PC-9 (cell line): ENCODE data around the gene TMEM135. TPM values are rescaled to one million over a fixed set of nuclear protein-coding genes. Genes with fewer than 3 reads are reported as not detected.

Source experiments
- BruUV-seq: library from RNA; stranded (reverse); fragments of 400-500 nt; replicated peaks from 2 replicates; lab custom pipeline; 2021; lab: Mats Ljungman, UMichigan
- CTCF ChIA-PET: fragments of 300-600 bp; sonication (Branson Sonifier 250); formaldehyde crosslinking; loops from one replicate; lab custom pipeline; 2022; ENCODE audit warnings: antibody characterized with exemption; lab: Charles Lee
- POLR2A ChIA-PET: fragments of 300-600 bp; sonication (Branson Sonifier 250); formaldehyde crosslinking; loops from one replicate; lab custom pipeline; 2022; ENCODE audit warnings: antibody characterized with exemption; ENCODE audit not compliant: unreplicated experiment; lab: Charles Lee
- DNase-seq, 2 experiments: peaks; one replicate each; pipeline versions ENCODE4 v3.0.0 to v3.0.0-alpha.2; 2015 to 2022; ENCODE audit warnings: mixed read lengths in 1 of 2
- H2AFZ ChIP-seq: fragments of 200-600 bp; sonication (generic); 2 replicates; pipeline ENCODE4 v1.8.1; 2017; ENCODE audit warnings: antibody characterized with exemption
- H3F3A ChIP-seq: fragments of 200-600 bp; sonication (generic); 2 replicates; pipeline ENCODE4 v1.8.1; 2017; ENCODE audit warnings: antibody characterized with exemption, mild to moderate bottlenecking, low read depth; ENCODE audit not compliant: insufficient read depth
- H3K27ac ChIP-seq: fragments of 200-600 bp; sonication (generic); 2 replicates; pipeline ENCODE4 v1.6.1; 2016; ENCODE audit warnings: mixed run types
- H3K27me3 ChIP-seq: fragments of 200-600 bp; sonication (generic); 2 replicates; pipeline ENCODE4 v1.6.1; 2016; ENCODE audit warnings: low read depth, mixed run types; ENCODE audit not compliant: insufficient read depth
- H3K36me3 ChIP-seq: fragments of 200-600 bp; sonication (generic); 2 replicates; pipeline ENCODE4 v1.6.1; 2016; ENCODE audit warnings: low read depth, mixed run types
- H3K4me1 ChIP-seq: fragments of 200-600 bp; sonication (generic); replicated peaks from 2 replicates; pipeline ENCODE4 v1.6.1; 2016; ENCODE audit warnings: mixed run types; ENCODE audit not compliant: insufficient read depth
- H3K4me2 ChIP-seq: fragments of 200-600 bp; sonication (generic); 2 replicates; pipeline ENCODE4 v1.6.1; 2017; ENCODE audit warnings: mixed run types
- H3K4me3 ChIP-seq: fragments of 200-600 bp; sonication (generic); 2 replicates; pipeline ENCODE4 v1.6.1; 2016; ENCODE audit warnings: mixed run types
- H3K79me2 ChIP-seq: fragments of 200-600 bp; sonication (generic); 2 replicates; pipeline ENCODE4 v1.6.1; 2017; ENCODE audit warnings: low read depth, mixed run types
- H3K9me2 ChIP-seq: fragments of 200-600 bp; sonication (generic); 2 replicates; pipeline ENCODE4 v1.8.1; 2017; ENCODE audit warnings: mild to moderate bottlenecking; ENCODE audit not compliant: insufficient read depth
- H3K9me3 ChIP-seq: fragments of 200-600 bp; sonication (generic); 2 replicates; pipeline ENCODE4 v1.8.1; 2016; ENCODE audit warnings: low read depth; ENCODE audit not compliant: insufficient read depth
- H4K20me1 ChIP-seq: fragments of 200-600 bp; sonication (generic); 2 replicates; pipeline ENCODE4 v1.8.1; 2017; ENCODE audit not compliant: insufficient read depth
- CTCF ChIP-seq: fragments of 200-600 bp; sonication (generic); conservative IDR thresholded peaks from 2 replicates; pipeline ENCODE4 v1.6.1; 2017; ENCODE audit warnings: mixed run types, antibody characterized with exemption, mild to moderate bottlenecking, moderate library complexity
- EZH2 ChIP-seq: fragments of 200-600 bp; sonication (generic); IDR thresholded peaks from 2 replicates; pipeline ENCODE4 v1.8.0; 2017; ENCODE audit warnings: antibody characterized with exemption, low read depth
- intact Hi-C: fragments of 100-400 bp; cut with micrococcal nuclease; formaldehyde crosslinking; loops from one replicate; pipeline ENCODE4 v1.10.0; 2022; ENCODE audit not compliant: unreplicated experiment
- total RNA-seq: library from RNA; stranded (reverse); gene quantifications from 2 replicates; pipeline ENCODE4 v1.2.3, GENCODE V29; 2021

Gene TMEM135
- total RNA-seq, 1 experiment from 2014 or later: 42.0 TPM

- ChIA-PET POLR2A (no interaction called here), CTCF (no interaction called here)
- Histone ChIP-seq H3K4me1 (no peaks in the 10 kb centered on the region), H3K79me2 (peaks cover 18% of the 10 kb centered on the region; the same call in 1 of the 2 replicates), H3K9me3 (peaks cover 14% of the 10 kb centered on the region), H2AFZ (no peak overlapping the region), H3F3A (no peaks in the 10 kb centered on the region), H4K20me1 (peaks cover 3% of the 10 kb centered on the region), H3K4me3 (no peak overlapping the region), H3K36me3 (peaks cover 5% of the 10 kb centered on the region; the same call in 1 of the 2 replicates), H3K27ac (no peak overlapping the region), H3K9me2 (0 out of 2 replicates have a peak, but pooled peaks cover 5% of the 10 kb centered on the region), H3K4me2 (no peak overlapping the region), H3K27me3 (no peaks in the 10 kb centered on the region)
- BruUV-seq: no TSS peak
- TF ChIP-seq EZH2 (no peak), CTCF (no peak)
- intact Hi-C loops: no loop called here
- DNase-seq: no peak
These were observed 100.0 kb downstream of the TMEM135 start for GRCh38 chr11:87137711-87138110.

GRCh38 chr11:87139475-87139874, 101.7 kb downstream of the TMEM135 start:
- Histone ChIP-seq H4K20me1 (peaks cover 13% of the 10 kb centered on the region), H3K27ac (no peak overlapping the region), H2AFZ (no peak overlapping the region), H3K4me1 (no peaks in the 10 kb centered on the region; the same call in 1 of the 2 replicates), H3F3A (peaks cover 4% of the 10 kb centered on the region; the same call in 1 of the 2 replicates), H3K4me2 (no peak overlapping the region), H3K36me3 (no peaks in the 10 kb centered on the region), H3K27me3 (no peaks in the 10 kb centered on the region), H3K79me2 (peaks cover 22% of the 10 kb centered on the region), H3K9me3 (peaks cover 14% of the 10 kb centered on the region), H3K9me2 (0 out of 2 replicates have a peak, but pooled peaks cover 5% of the 10 kb centered on the region), H3K4me3 (no peak overlapping the region)
- TF ChIP-seq CTCF: no peak
- no peak for TF ChIP-seq EZH2
- BruUV-seq: no TSS peak
- DNase-seq: no peak
- CTCF ChIA-PET: no interaction called here
- POLR2A ChIA-PET: no interaction called here
- intact Hi-C loops: no loop called here

GRCh38 chr11:87141322-87141721, 103.6 kb downstream of the TMEM135 start:
- no peak overlapping the region for H3K4me2 ChIP-seq
- no peak overlapping the region for H3K27ac ChIP-seq
- H3F3A ChIP-seq: peaks cover 4% of the 10 kb centered on the region; the same call in 1 of the 2 replicates
- H3K27me3 ChIP-seq: no peaks in the 10 kb centered on the region
- TF ChIP-seq EZH2 (no peak), CTCF (no peak)
- H3K4me1 ChIP-seq: no peaks in the 10 kb centered on the region; the same call in 1 of the 2 replicates
- ChIA-PET CTCF (no interaction called here), POLR2A (no interaction called here)
- H4K20me1 ChIP-seq: peaks cover 10% of the 10 kb centered on the region; the same call in 1 of the 2 replicates
- H3K9me2 ChIP-seq: 0 out of 2 replicates have a peak, but pooled peaks cover 5% of the 10 kb centered on the region
- peaks cover 13% of the 10 kb centered on the region; the same call in 1 of the 2 replicates for H3K79me2 ChIP-seq
- intact Hi-C loops: no loop called here
- no peak overlapping the region for H2AFZ ChIP-seq
- DNase-seq: no peak
- no peak overlapping the region for H3K4me3 ChIP-seq
- no TSS peak for BruUV-seq
- H3K9me3 ChIP-seq: peaks cover 14% of the 10 kb centered on the region
- H3K36me3 ChIP-seq: no peaks in the 10 kb centered on the region
